Keratinocyte (primary cell): ENCODE results near the gene MRPL28. TPM values are rescaled to one million over a fixed set of nuclear protein-coding genes. Genes with fewer than 3 reads are reported as not detected.
A peak's percentile ranks its signal among the peaks of the same experiment; 100 is the strongest.

Source experiments
- DNase-seq: peaks from one replicate; pipeline ENCODE4 v3.0.0-alpha.2; 2011; ENCODE audit warnings: low read depth, missing footprints, low spot score
- FAIRE-seq: peaks from 2 replicates; lab custom pipeline; 2011; peaks lifted over from hg19 to GRCh38; lab: Jason Lieb, UNC
- H2AFZ ChIP-seq: 2 replicates; pipeline ENCODE4 v1.6.0; 2012; ENCODE audit warnings: low read length, control low read depth, inconsistent platforms; ENCODE audit not compliant: control insufficient read depth
- H3K27ac ChIP-seq: 2 replicates; pipeline ENCODE4 v1.5.1; 2011; ENCODE audit warnings: low read length; ENCODE audit not compliant: control insufficient read depth, insufficient read depth
- H3K27me3 ChIP-seq: 3 replicates; pipeline ENCODE4 v1.6.0; 2011; ENCODE audit warnings: low read length; ENCODE audit not compliant: control insufficient read depth, insufficient read depth; ENCODE audit errors: extremely low read depth
- H3K36me3 ChIP-seq, 2 experiments: 2 replicates in 1 of 2; 3 replicates in 1 of 2; pipeline ENCODE4 v1.5.1; 2011; ENCODE audit warnings: low read length in 2 of 2, mild to moderate bottlenecking in 1 of 2; ENCODE audit not compliant: control insufficient read depth in 2 of 2, insufficient read depth in 2 of 2; ENCODE audit errors: extremely low read depth in 1 of 2
- H3K4me1 ChIP-seq: 3 replicates; pipeline ENCODE4 v1.5.1; 2011; ENCODE audit warnings: low read length; ENCODE audit not compliant: control insufficient read depth, insufficient read depth; ENCODE audit errors: extremely low read depth
- H3K4me2 ChIP-seq: 3 replicates; pipeline ENCODE4 v1.6.0; 2011; ENCODE audit warnings: low read depth, low read length; ENCODE audit not compliant: control insufficient read depth, insufficient read depth; ENCODE audit errors: extremely low read depth
- H3K4me3 ChIP-seq, 3 experiments: fragments of 200-600 bp in 1 of 3; sonication (generic) in 1 of 3; 2 replicates in 2 of 3; 3 replicates in 1 of 3; pipeline ENCODE4 v1.5.1; 2011 to 2016; ENCODE audit warnings: low read length in 3 of 3, mild to moderate bottlenecking in 3 of 3, control low read depth in 2 of 3, inconsistent platforms in 1 of 3, low read depth in 1 of 3, mixed read lengths in 1 of 3, mixed run types in 1 of 3, moderate library complexity in 1 of 3; ENCODE audit not compliant: control insufficient read depth in 2 of 3, insufficient read depth in 2 of 3; ENCODE audit errors: extremely low read depth in 1 of 3
- H3K79me2 ChIP-seq: 2 replicates; pipeline ENCODE4 v1.6.0; 2012; ENCODE audit warnings: low read length; ENCODE audit not compliant: control insufficient read depth, insufficient read depth
- H3K9ac ChIP-seq: 3 replicates; pipeline ENCODE4 v1.6.0; 2011; ENCODE audit warnings: low read length; ENCODE audit not compliant: control insufficient read depth, insufficient read depth; ENCODE audit errors: extremely low read depth
- H3K9me1 ChIP-seq: 3 replicates; pipeline ENCODE4 v1.6.0; 2011; ENCODE audit warnings: low read length; ENCODE audit not compliant: control insufficient read depth, insufficient read depth; ENCODE audit errors: extremely low read depth
- H3K9me3 ChIP-seq: 2 replicates; pipeline ENCODE4 v1.5.1; 2012; ENCODE audit warnings: low read depth, low read length; ENCODE audit not compliant: control insufficient read depth
- H4K20me1 ChIP-seq: 3 replicates; pipeline ENCODE4 v1.6.0; 2011; ENCODE audit warnings: low read length; ENCODE audit not compliant: control insufficient read depth, insufficient read depth; ENCODE audit errors: extremely low read depth
- CTCF ChIP-seq, 3 experiments: IDR thresholded peaks in 1 of 3; conservative IDR thresholded peaks in 1 of 3; optimal IDR thresholded peaks in 1 of 3; 2 replicates in 2 of 3; 3 replicates in 1 of 3; pipeline versions ENCODE3 to v1.5.1; 2011; ENCODE audit warnings: low read length in 3 of 3, mild to moderate bottlenecking in 3 of 3, moderate library complexity in 2 of 3, control low read depth in 1 of 3, inconsistent platforms in 1 of 3; ENCODE audit not compliant: insufficient read depth in 2 of 3; ENCODE audit errors: extremely low read depth in 1 of 3
- EZH2 ChIP-seq: IDR thresholded peaks from one replicate; pipeline ENCODE4 v1.6.1; 2012; ENCODE audit warnings: inconsistent platforms, mild to moderate bottlenecking, low read length, moderate library complexity
- dilution Hi-C: fragments of 300-500 bp; cut with MboI; formaldehyde crosslinking; loops from one replicate; pipeline ENCODE4 v1.7.0; 2020; ENCODE audit warnings: low sequenced_read_pairs; ENCODE audit not compliant: extremely low pct_ligation_motif_present
- polyA plus RNA-seq, 5 experiments: library from polyadenylated mRNA; depleted of rRNA in 3 of 5; stranded (reverse) in 3 of 5; stranded (forward) in 1 of 5; unstranded in 1 of 5; fragments of >200 nt; gene quantifications; 1 replicate in 1 of 5; 2 replicates in 3 of 5; 3 replicates in 1 of 5; pipeline versions ENCODE4 v1.2.1 to v1.2.3, GENCODE V29; 2011 to 2012; ENCODE audit warnings: missing spikeins in 2 of 5, low read depth in 1 of 5, low replicate concordance in 1 of 5

Gene MRPL28
- polyA plus RNA-seq, 1 donor (not counting 4 experiments of a cell fraction or from before 2014, with no cell fraction given) = 115 TPM

GRCh38 chr16:392450-393030 is 22.2 kb upstream of the MRPL28 start:
- no peaks in the 10 kb centered on the region for H3K27me3 ChIP-seq
- no peaks in the 10 kb centered on the region for H3K4me1 ChIP-seq
- DNase-seq = no peak
- no peaks in the 10 kb centered on the region for H3K9me1 ChIP-seq
- H3K79me2 ChIP-seq = no peaks in the 10 kb centered on the region
- H3K4me2 ChIP-seq = no peak overlapping the region
- no peak overlapping the region for H2AFZ ChIP-seq
- no peak overlapping the region for H3K4me3 ChIP-seq
- no peaks in the 10 kb centered on the region for H4K20me1 ChIP-seq
- FAIRE-seq = no peak
- TF ChIP-seq EZH2 (no peak), CTCF (optimal IDR thresholded peaks at IDR 0.05 in 1 of 3, IDR thresholded peaks at IDR 0.05 in 1 of 3, conservative IDR thresholded peaks at IDR 0.05 in 1 of 3; ENCODE audit: extremely low read depth in 1 of 3, insufficient read depth in 2 of 3, low read length in 3 of 3) (no peak)
- no peak overlapping the region for H3K9ac ChIP-seq
- H3K9me3 ChIP-seq = peaks cover 5% of the 10 kb centered on the region
- no peaks in the 10 kb centered on the region for H3K36me3 ChIP-seq
- H3K27ac ChIP-seq = no peak overlapping the region
- dilution Hi-C loops = no loop called here

- DNase-seq = peak; percentile 65
Measured at GRCh38 chr16:391885-392335, 21.6 kb upstream of the MRPL28 start.

More at GRCh38 chr16:391885-392335, 21.6 kb upstream of the MRPL28 start:
- Histone ChIP-seq H3K4me1 (no peaks in the 10 kb centered on the region), H3K4me3 (no peak overlapping the region), H3K4me2 (no peak overlapping the region), H3K27ac (no peak overlapping the region), H3K27me3 (no peaks in the 10 kb centered on the region), H3K36me3 (no peaks in the 10 kb centered on the region), H3K79me2 (no peaks in the 10 kb centered on the region), H3K9ac (no peak overlapping the region), H2AFZ (no peak overlapping the region), H3K9me1 (no peaks in the 10 kb centered on the region), H3K9me3 (peaks cover 5% of the 10 kb centered on the region), H4K20me1 (no peaks in the 10 kb centered on the region)
- TF ChIP-seq CTCF (optimal IDR thresholded peaks at IDR 0.05 in 1 of 3, IDR thresholded peaks at IDR 0.05 in 1 of 3, conservative IDR thresholded peaks at IDR 0.05 in 1 of 3; ENCODE audit: extremely low read depth in 1 of 3, insufficient read depth in 2 of 3, low read length in 3 of 3) = peak; percentile 76 to 95 (median 88)
- TF ChIP-seq EZH2 = no peak
- FAIRE-seq = no peak
- dilution Hi-C loops = no loop called here
